HepG2 (cell line): Measurements from ENCODE around the gene ARHGEF37. TPM values are rescaled to one million over a fixed set of nuclear protein-coding genes. Genes with fewer than 3 reads are reported as not detected.

Experiments
- ATAC-seq: fragments of 200-7000 bp; cut with Tn5 transposase; 3 replicates; pipeline ENCODE4 v1.9.1; 2020; ENCODE audit warnings: mild to moderate bottlenecking, moderate library complexity
- BruUV-seq: library from RNA; stranded (reverse); fragments of 400-500 nt; replicated peaks from 2 replicates; lab custom pipeline; 2021; lab: Mats Ljungman, UMichigan
- CTCF ChIA-PET: fragments of 300-600 bp; formaldehyde crosslinking; extraction: SDS; loops from one replicate; lab custom pipeline; 2021; ENCODE audit warnings: low total read pairs, inconsistent platforms, low intra/inter-chr PET ratio; lab: Yijun Ruan, JAX
- POLR2A ChIA-PET: fragments of 350-600 bp; sonication (Branson Sonifier 250); formaldehyde crosslinking; loops from one replicate; lab custom pipeline; 2020; ENCODE audit warnings: antibody characterized with exemption, inconsistent platforms; lab: Yijun Ruan, JAX
- DNase-seq: peaks from one replicate; pipeline ENCODE4 v3.0.0-alpha.2; 2015; ENCODE audit warnings: low spot score
- FAIRE-seq: peaks from 3 replicates; lab custom pipeline; 2011; peaks lifted over from hg19 to GRCh38; lab: Jason Lieb, UNC
- H2AFZ ChIP-seq: one replicate; pipeline ENCODE4 v1.6.1; 2011; ENCODE audit warnings: low read length, inconsistent platforms
- H3K27ac ChIP-seq: fragments of 300-600 bp; 3 replicates; pipeline ENCODE4 v1.8.0; 2011; ENCODE audit warnings: mixed run types, mild to moderate bottlenecking, mixed read lengths, low read length, inconsistent platforms; ENCODE audit not compliant: insufficient read depth; ENCODE audit errors: extremely low read length
- H3K27me3 ChIP-seq, 2 experiments: fragments of 200-600 bp in 1 of 2; 2 replicates in 1 of 2; 3 replicates in 1 of 2; pipeline versions ENCODE4 v1.6.0 to v1.8.0; 2011; ENCODE audit warnings: low read length in 2 of 2, mild to moderate bottlenecking in 2 of 2, moderate library complexity in 2 of 2, inconsistent platforms in 1 of 2; ENCODE audit not compliant: insufficient read depth in 2 of 2, control insufficient read depth in 1 of 2
- H3K36me3 ChIP-seq, 2 experiments: fragments of 200-600 bp in 1 of 2; replicated peaks in 1 of 2; 2 replicates in 1 of 2; 3 replicates in 1 of 2; pipeline versions ENCODE4 v1.5.1 to v1.8.0; 2011; ENCODE audit warnings: low read length in 2 of 2, inconsistent platforms in 1 of 2; ENCODE audit not compliant: insufficient read depth in 2 of 2, control insufficient read depth in 1 of 2
- H3K4me1 ChIP-seq: 2 replicates; pipeline ENCODE4 v1.5.1; 2012; ENCODE audit warnings: low read length, inconsistent platforms; ENCODE audit not compliant: insufficient read depth
- H3K4me2 ChIP-seq: 2 replicates; pipeline ENCODE4 v1.6.0; 2011; ENCODE audit warnings: low read depth, low read length, inconsistent platforms
- H3K4me3 ChIP-seq, 3 experiments: fragments of 200-600 bp in 1 of 3; sonication (generic), shearing (Covaris generic) in 1 of 3; replicated peaks in 1 of 3; 2 replicates each; pipeline ENCODE4 v1.5.1; 2011 to 2016; ENCODE audit warnings: low read length in 3 of 3, inconsistent platforms in 2 of 3, low read depth in 2 of 3, mild to moderate bottlenecking in 2 of 3, control low read depth in 1 of 3, mixed read lengths in 1 of 3; ENCODE audit not compliant: insufficient read depth in 1 of 3
- H3K79me2 ChIP-seq: one replicate; pipeline ENCODE4 v1.6.1; 2011; ENCODE audit warnings: low read length, inconsistent platforms; ENCODE audit not compliant: insufficient read depth
- H3K9ac ChIP-seq: 2 replicates; pipeline ENCODE4 v1.6.0; 2011; ENCODE audit warnings: mild to moderate bottlenecking, low read depth, low read length, inconsistent platforms; ENCODE audit not compliant: insufficient read depth
- H3K9me3 ChIP-seq: 2 replicates; pipeline ENCODE4 v1.5.1; 2012; ENCODE audit warnings: mild to moderate bottlenecking, low read length
- H4K20me1 ChIP-seq: 2 replicates; pipeline ENCODE4 v1.6.0; 2011; ENCODE audit warnings: inconsistent platforms, mild to moderate bottlenecking, low read length, moderate library complexity; ENCODE audit not compliant: insufficient read depth
- ARHGAP35 ChIP-seq: sonication (generic); formaldehyde crosslinking; IDR thresholded peaks from 2 replicates; pipeline ENCODE4 v1.9.0; 2022; ENCODE audit warnings: mild to moderate bottlenecking, inconsistent platforms, moderate library complexity, missing genetic modification reagents, borderline replicate concordance
- MTA3 ChIP-seq: sonication (generic); formaldehyde crosslinking; IDR thresholded peaks from 2 replicates; pipeline ENCODE4 v1.4.0; 2020; ENCODE audit warnings: missing genetic modification reagents
- MZF1 ChIP-seq: sonication (generic); formaldehyde crosslinking; IDR thresholded peaks from 2 replicates; pipeline ENCODE4 v1.8.1; 2023; ENCODE audit warnings: mild to moderate bottlenecking, missing genetic modification reagents, borderline replicate concordance
- RCOR2 ChIP-seq: IDR thresholded peaks from 2 replicates; pipeline ENCODE4 v1.6.1; 2016; ENCODE audit warnings: missing biosample characterization, missing genetic modification reagents
- SMAD9 ChIP-seq: sonication (generic); formaldehyde crosslinking; IDR thresholded peaks from 2 replicates; pipeline ENCODE4 v1.5.1; 2020; ENCODE audit warnings: mild to moderate bottlenecking, missing genetic modification reagents
- ZNF30 ChIP-seq: sonication (generic); formaldehyde crosslinking; IDR thresholded peaks from 2 replicates; pipeline ENCODE4 v1.5.0; 2020; ENCODE audit warnings: mild to moderate bottlenecking, missing genetic modification reagents
- ZNF850 ChIP-seq: sonication (generic); formaldehyde crosslinking; conservative IDR thresholded peaks from 2 replicates; pipeline ENCODE4 v1.9.0; 2021; ENCODE audit warnings: mild to moderate bottlenecking, missing genetic modification reagents
- WGBS: methylation state at CpG from one replicate; pipeline ENCODE4 v1.1.6; 2017; ENCODE audit warnings: low lambda C conversion rate; 5-methylcytosine and 5-hydroxymethylcytosine counted together
- in situ Hi-C: cut with HindIII; loops from 2 replicates; pipeline ENCODE4 v1.10.0; 2017; ENCODE audit warnings: low pct_unique_long_range_greater_than_20kb; ENCODE audit not compliant: extremely low pct_ligation_motif_present
- intact Hi-C: fragments of 100-400 bp; cut with micrococcal nuclease; formaldehyde crosslinking; loops from one replicate; pipeline ENCODE4 v1.10.0; 2022; ENCODE audit not compliant: unreplicated experiment
- polyA plus RNA-seq, 8 experiments: library from polyadenylated mRNA; depleted of rRNA in 3 of 8; stranded (reverse) in 7 of 8; unstranded in 1 of 8; fragments of >200 nt; fragmentation: Illumina TruSeq in 4 of 8; extraction: Trizol in 4 of 8; gene quantifications; 2 replicates each; pipeline versions ENCODE4 v1.2.1 to v1.2.3, GENCODE V29; 2011 to 2016; ENCODE audit warnings: low read depth in 4 of 8, missing spikeins in 1 of 8, mixed read lengths in 1 of 8; ENCODE audit not compliant: insufficient read depth in 1 of 8
- total RNA-seq, 5 experiments: library from RNA; depleted of rRNA; stranded (reverse); fragments of >200 nt; fragmentation: Illumina TruSeq; extraction: Trizol; gene quantifications; 2 replicates each; pipeline ENCODE4 v1.2.3, GENCODE V29; 2016; ENCODE audit warnings: low read depth in 1 of 5
- TF ChIP-seq, protein P1 (sequence below): sonication (generic); formaldehyde crosslinking; IDR thresholded peaks from 2 replicates; pipeline ENCODE4 v1.4.0; 2020; ENCODE audit warnings: mild to moderate bottlenecking, missing genetic modification reagents
- TF ChIP-seq, protein P2 (sequence below): sonication (generic); formaldehyde crosslinking; IDR thresholded peaks from 2 replicates; pipeline ENCODE4 v1.4.0; 2020; ENCODE audit warnings: missing genetic modification reagents
- TF ChIP-seq, protein P3 (sequence below): sonication (generic); formaldehyde crosslinking; IDR thresholded peaks from 2 replicates; pipeline ENCODE4 v1.5.1; 2020; ENCODE audit warnings: missing genetic modification reagents, mild to moderate bottlenecking, borderline replicate concordance
- TF ChIP-seq, protein P4 (sequence below): sonication (generic); formaldehyde crosslinking; IDR thresholded peaks from 2 replicates; pipeline ENCODE4 v1.4.0; 2020; ENCODE audit warnings: missing genetic modification reagents

ARHGEF37 gene
- total and polyA plus RNA-seq, 2 of the 13 experiments (the other 11 are each of a cell fraction or from before 2014, with no cell fraction given), result 0.18 to 0.27 TPM

DNA sequence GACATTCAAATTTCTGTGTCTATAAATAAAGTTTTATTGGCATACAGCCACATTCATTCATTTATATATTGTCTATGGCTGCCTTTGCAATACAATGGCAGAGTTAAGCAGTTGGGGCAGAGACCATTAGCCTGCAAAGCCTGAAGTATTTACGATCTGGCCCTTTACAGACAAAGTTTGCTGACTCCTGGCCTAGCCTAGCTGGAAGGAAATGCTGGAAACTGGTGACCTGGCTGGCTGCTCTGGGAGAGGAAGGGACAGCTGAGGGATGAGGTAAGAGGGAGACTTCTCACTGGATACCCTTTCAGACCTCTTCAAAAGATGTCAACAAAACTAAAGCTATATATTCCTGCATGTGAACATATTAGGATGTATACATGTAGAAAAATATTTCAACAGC, 82.8 kb downstream of the ARHGEF37 start:
- Histone ChIP-seq H2AFZ (no peak overlapping the region), H3K4me2 (no peak overlapping the region), H4K20me1 (no peaks in the 10 kb centered on the region), H3K4me3 (no peak overlapping the region), H3K27me3 (no peaks in the 10 kb centered on the region), H3K79me2 (no peaks in the 10 kb centered on the region), H3K9me3 (peaks cover 8% of the 10 kb centered on the region), H3K4me1 (no peaks in the 10 kb centered on the region), H3K9ac (no peak overlapping the region), H3K27ac (no peak overlapping the region), H3K36me3 (no peaks in the 10 kb centered on the region)
- in situ Hi-C loops (no loop called here), intact Hi-C loops (no loop called here)
- ATAC-seq, result no peak
- ChIA-PET POLR2A (no interaction called here), CTCF (no interaction called here)
- FAIRE-seq, result no peak
- 8% methylated on average over 1 of the region's 1 CpG for WGBS
- no TSS peak for BruUV-seq
- DNase-seq, result no peak
- TF ChIP-seq ZNF30 (CRISPR knock-in tag) (no peak), RCOR2 (CRISPR knock-in tag) (no peak), MTA3 (no peak), MZF1 (CRISPR knock-in tag) (no peak), ZNF850 (no peak), ARHGAP35 (CRISPR knock-in tag) (no peak), SMAD9 (CRISPR knock-in tag) (no peak)
- TF ChIP-seq, protein P1, sequence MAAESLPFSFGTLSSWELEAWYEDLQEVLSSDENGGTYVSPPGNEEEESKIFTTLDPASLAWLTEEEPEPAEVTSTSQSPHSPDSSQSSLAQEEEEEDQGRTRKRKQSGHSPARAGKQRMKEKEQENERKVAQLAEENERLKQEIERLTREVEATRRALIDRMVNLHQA (CRISPR knock-in tag), result no peak
- TF ChIP-seq, protein P2, sequence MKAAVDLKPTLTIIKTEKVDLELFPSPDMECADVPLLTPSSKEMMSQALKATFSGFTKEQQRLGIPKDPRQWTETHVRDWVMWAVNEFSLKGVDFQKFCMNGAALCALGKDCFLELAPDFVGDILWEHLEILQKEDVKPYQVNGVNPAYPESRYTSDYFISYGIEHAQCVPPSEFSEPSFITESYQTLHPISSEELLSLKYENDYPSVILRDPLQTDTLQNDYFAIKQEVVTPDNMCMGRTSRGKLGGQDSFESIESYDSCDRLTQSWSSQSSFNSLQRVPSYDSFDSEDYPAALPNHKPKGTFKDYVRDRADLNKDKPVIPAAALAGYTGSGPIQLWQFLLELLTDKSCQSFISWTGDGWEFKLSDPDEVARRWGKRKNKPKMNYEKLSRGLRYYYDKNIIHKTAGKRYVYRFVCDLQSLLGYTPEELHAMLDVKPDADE, result no peak
- TF ChIP-seq, protein P3, sequence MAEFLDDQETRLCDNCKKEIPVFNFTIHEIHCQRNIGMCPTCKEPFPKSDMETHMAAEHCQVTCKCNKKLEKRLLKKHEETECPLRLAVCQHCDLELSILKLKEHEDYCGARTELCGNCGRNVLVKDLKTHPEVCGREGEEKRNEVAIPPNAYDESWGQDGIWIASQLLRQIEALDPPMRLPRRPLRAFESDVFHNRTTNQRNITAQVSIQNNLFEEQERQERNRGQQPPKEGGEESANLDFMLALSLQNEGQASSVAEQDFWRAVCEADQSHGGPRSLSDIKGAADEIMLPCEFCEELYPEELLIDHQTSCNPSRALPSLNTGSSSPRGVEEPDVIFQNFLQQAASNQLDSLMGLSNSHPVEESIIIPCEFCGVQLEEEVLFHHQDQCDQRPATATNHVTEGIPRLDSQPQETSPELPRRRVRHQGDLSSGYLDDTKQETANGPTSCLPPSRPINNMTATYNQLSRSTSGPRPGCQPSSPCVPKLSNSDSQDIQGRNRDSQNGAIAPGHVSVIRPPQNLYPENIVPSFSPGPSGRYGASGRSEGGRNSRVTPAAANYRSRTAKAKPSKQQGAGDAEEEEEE (CRISPR knock-in tag), result no peak
- TF ChIP-seq, protein P4, sequence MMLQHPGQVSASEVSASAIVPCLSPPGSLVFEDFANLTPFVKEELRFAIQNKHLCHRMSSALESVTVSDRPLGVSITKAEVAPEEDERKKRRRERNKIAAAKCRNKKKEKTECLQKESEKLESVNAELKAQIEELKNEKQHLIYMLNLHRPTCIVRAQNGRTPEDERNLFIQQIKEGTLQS (CRISPR knock-in tag), result no peak
